HEK293T (cell line): ENCODE measurements around the gene TLCD2.

Experiments used
- CTCF ChIA-PET: fragments of 350-600 bp; formaldehyde crosslinking; extraction: SDS; loops from one replicate; lab custom pipeline; 2021; ENCODE audit warnings: antibody characterized with exemption, inconsistent platforms; lab: Yijun Ruan, JAX
- POLR2A ChIA-PET: fragments of 350-600 bp; formaldehyde crosslinking; extraction: SDS; loops from one replicate; lab custom pipeline; 2020; ENCODE audit warnings: antibody characterized with exemption, inconsistent platforms; lab: Yijun Ruan, JAX
- DNase-seq: peaks from one replicate; pipeline ENCODE4 v3.0.0; 2012; ENCODE audit warnings: mixed read lengths; ENCODE audit errors: extremely low spot score
- ARNT ChIP-seq: fragments of 450-650 bp; IDR thresholded peaks from 2 replicates; pipeline ENCODE4 v1.6.1; 2017; ENCODE audit warnings: mild to moderate bottlenecking
- BHLHE40 ChIP-seq: fragments of 450-650 bp; IDR thresholded peaks from 2 replicates; pipeline ENCODE4 v1.6.1; 2016; ENCODE audit warnings: mild to moderate bottlenecking, moderate library complexity, borderline replicate concordance
- CTBP1 ChIP-seq: fragments of 450-650 bp; IDR thresholded peaks from 2 replicates; pipeline ENCODE4 v1.6.1; 2016; ENCODE audit warnings: borderline replicate concordance
- ELF4 ChIP-seq: fragments of 450-650 bp; IDR thresholded peaks from 2 replicates; pipeline ENCODE4 v1.6.1; 2017; ENCODE audit warnings: antibody characterized with exemption
- FOXA1 ChIP-seq: fragments of 450-650 bp; IDR thresholded peaks from 2 replicates; pipeline ENCODE4 v1.6.1; 2016; ENCODE audit warnings: mild to moderate bottlenecking
- FOXK2 ChIP-seq: fragments of 450-650 bp; IDR thresholded peaks from 2 replicates; pipeline ENCODE4 v1.6.1; 2016; ENCODE audit warnings: mild to moderate bottlenecking
- FOXM1 ChIP-seq: fragments of 450-650 bp; IDR thresholded peaks from 2 replicates; pipeline ENCODE4 v1.6.1; 2017; ENCODE audit warnings: mild to moderate bottlenecking, borderline replicate concordance
- HDGF ChIP-seq: fragments of 450-650 bp; IDR thresholded peaks from 2 replicates; pipeline ENCODE4 v1.6.1; 2017; ENCODE audit warnings: antibody characterized with exemption, borderline replicate concordance
- L3MBTL2 ChIP-seq: fragments of 450-650 bp; conservative IDR thresholded peaks from 2 replicates; pipeline ENCODE4 v1.6.1; 2016; ENCODE audit warnings: mild to moderate bottlenecking
- LEF1 ChIP-seq: fragments of 450-650 bp; IDR thresholded peaks from 2 replicates; pipeline ENCODE4 v1.6.1; 2017; ENCODE audit warnings: mild to moderate bottlenecking, borderline replicate concordance
- NFRKB ChIP-seq: fragments of 450-650 bp; IDR thresholded peaks from 2 replicates; pipeline ENCODE4 v1.6.1; 2016; ENCODE audit warnings: mild to moderate bottlenecking, moderate library complexity
- PKNOX1 ChIP-seq: fragments of 450-650 bp; IDR thresholded peaks from 2 replicates; pipeline ENCODE4 v1.6.1; 2016
- SP1 ChIP-seq: fragments of 450-650 bp; IDR thresholded peaks from 2 replicates; pipeline ENCODE4 v1.6.1; 2017
- SUZ12 ChIP-seq: fragments of 450-650 bp; IDR thresholded peaks from 2 replicates; pipeline ENCODE4 v1.6.1; 2016; ENCODE audit warnings: mild to moderate bottlenecking
- TARDBP ChIP-seq: fragments of 450-650 bp; IDR thresholded peaks from 2 replicates; pipeline ENCODE4 v1.6.1; 2016
- ZNF384 ChIP-seq: fragments of 450-650 bp; IDR thresholded peaks from 2 replicates; pipeline ENCODE4 v1.6.1; 2016

TLCD2 gene

GRCh38 chr17:1732833-1733321, 22.7 kb upstream of the TLCD2 start:
- no peak for DNase-seq
- no peak for TF ChIP-seq PKNOX1
- no peak for TF ChIP-seq FOXM1
- POLR2A ChIA-PET: no interaction called here
- CTCF ChIA-PET: interaction anchor here (1.1 kb wide), 1 partner anchor 19 kb away, joined by 5 read pairs; no protein-coding TSS in a partner anchor

- DNase-seq: no peak
- TF ChIP-seq SUZ12 (no peak), ARNT (no peak), NFRKB (no peak), ZNF384 (no peak), HDGF (no peak), ELF4 (no peak), BHLHE40 (no peak), PKNOX1 (no peak), FOXM1 (no peak), TARDBP (no peak), L3MBTL2 (no peak), LEF1 (no peak), SP1 (no peak), FOXK2 (no peak), FOXA1 (no peak), CTBP1 (no peak)
- ChIA-PET CTCF (interaction anchor here (1.1 kb wide), 1 partner anchor 18 kb away, joined by 5 read pairs; no protein-coding TSS in a partner anchor), POLR2A (no interaction called here)
Measured at GRCh38 chr17:1732241-1732832, 22.2 kb upstream of the TLCD2 start.

GRCh38 chr17:1731194-1731506, 21.0 kb upstream of the TLCD2 start:
- DNase-seq: no peak
- no peak for TF ChIP-seq FOXK2
- no peak for TF ChIP-seq BHLHE40
- TF ChIP-seq TARDBP: no peak
- no peak for TF ChIP-seq ELF4
- no peak for TF ChIP-seq ARNT
- no peak for TF ChIP-seq SUZ12
- TF ChIP-seq LEF1: no peak
- TF ChIP-seq L3MBTL2: no peak
- TF ChIP-seq PKNOX1: no peak
- ChIA-PET CTCF (no interaction called here), POLR2A (interaction anchor here (1.3 kb wide), 1 partner anchor 15 kb away, joined by 3 read pairs; no protein-coding TSS in a partner anchor)

- DNase-seq: no peak
- POLR2A ChIA-PET: interaction anchor here (1.3 kb wide), 1 partner anchor 14 kb away, joined by 3 read pairs; no protein-coding TSS in a partner anchor
- CTCF ChIA-PET: no interaction called here
- TF ChIP-seq NFRKB (no peak), FOXM1 (no peak), ARNT (no peak), FOXA1 (no peak), PKNOX1 (no peak), SP1 (no peak), ELF4 (no peak)
Measured at GRCh38 chr17:1730326-1731193, 20.4 kb upstream of the TLCD2 start.

- TF ChIP-seq HDGF: no peak
- no peak for TF ChIP-seq NFRKB
- no peak for TF ChIP-seq BHLHE40
- no peak for TF ChIP-seq ARNT
- no peak for TF ChIP-seq ZNF384
- TF ChIP-seq PKNOX1: no peak
- no peak for TF ChIP-seq FOXK2
- no peak for TF ChIP-seq SP1
- TF ChIP-seq TARDBP: no peak
- TF ChIP-seq ELF4: no peak
- TF ChIP-seq L3MBTL2: no peak
- no peak for TF ChIP-seq SUZ12
- TF ChIP-seq LEF1: no peak
- TF ChIP-seq FOXM1: no peak
- no peak for TF ChIP-seq FOXA1
- ChIA-PET CTCF (no interaction called here), POLR2A (interaction anchor here (1.3 kb wide), 1 partner anchor 13 kb away, joined by 3 read pairs; no protein-coding TSS in a partner anchor)
- DNase-seq: no peak
Measured at GRCh38 chr17:1729966-1730325, 19.8 kb upstream of the TLCD2 start.
